ENCODE results near the gene PRKD3. TPM values are rescaled to one million over a fixed set of nuclear protein-coding genes. Genes with fewer than 3 reads are reported as not detected.

Gene PRKD3
- total and polyA plus RNA-seq, 2 of the 13 experiments (the other 11 are each of a cell fraction or from before 2014, with no cell fraction given), result 11.6 to 38.4 TPM

DNA sequence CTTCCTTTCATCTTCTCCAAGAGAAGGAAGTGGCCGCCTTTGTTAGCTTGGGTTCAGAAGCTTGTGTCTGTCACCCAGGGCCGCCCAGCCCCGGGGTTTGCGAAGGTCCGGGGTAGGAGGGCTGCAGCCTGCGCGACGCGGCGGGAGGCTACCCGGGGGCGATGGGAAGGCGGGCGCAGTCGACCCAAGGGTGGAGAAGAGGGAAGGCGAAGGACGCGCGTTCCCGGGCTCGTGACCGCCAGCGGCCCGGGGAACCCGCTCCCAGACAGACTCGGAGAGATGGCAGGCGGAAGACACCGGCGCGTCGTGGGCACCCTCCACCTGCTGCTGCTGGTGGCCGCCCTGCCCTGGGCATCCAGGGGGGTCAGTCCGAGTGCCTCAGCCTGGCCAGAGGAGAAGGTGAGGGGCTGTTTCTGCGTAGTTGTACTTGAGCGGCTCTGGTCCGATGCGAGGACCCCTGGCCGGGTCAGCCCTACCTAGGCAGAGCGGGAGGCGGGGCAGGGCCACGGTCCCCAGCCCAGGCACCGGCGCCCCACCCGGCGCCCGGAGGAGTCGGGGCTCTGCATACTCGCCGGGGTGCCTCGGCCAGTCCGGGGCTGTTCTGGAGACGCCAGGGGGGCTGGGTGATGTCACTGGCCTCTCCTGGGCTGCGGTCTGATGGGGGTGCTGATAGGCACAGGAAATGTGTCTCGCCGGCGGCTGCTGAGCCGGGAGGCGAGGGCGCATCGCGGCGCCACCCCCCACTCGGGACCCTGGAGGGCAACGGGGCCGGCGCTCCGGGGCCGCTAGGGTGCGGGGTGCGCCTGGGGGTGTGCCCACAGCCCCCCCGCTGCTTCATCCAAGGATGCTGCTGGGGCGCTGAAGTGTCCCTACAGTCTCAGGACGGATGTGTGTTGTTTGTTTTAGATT is 20.1 kb upstream of the PRKD3 start, which contains the start of gene QPCT (continued):
- TF ChIP-seq, protein P1, sequence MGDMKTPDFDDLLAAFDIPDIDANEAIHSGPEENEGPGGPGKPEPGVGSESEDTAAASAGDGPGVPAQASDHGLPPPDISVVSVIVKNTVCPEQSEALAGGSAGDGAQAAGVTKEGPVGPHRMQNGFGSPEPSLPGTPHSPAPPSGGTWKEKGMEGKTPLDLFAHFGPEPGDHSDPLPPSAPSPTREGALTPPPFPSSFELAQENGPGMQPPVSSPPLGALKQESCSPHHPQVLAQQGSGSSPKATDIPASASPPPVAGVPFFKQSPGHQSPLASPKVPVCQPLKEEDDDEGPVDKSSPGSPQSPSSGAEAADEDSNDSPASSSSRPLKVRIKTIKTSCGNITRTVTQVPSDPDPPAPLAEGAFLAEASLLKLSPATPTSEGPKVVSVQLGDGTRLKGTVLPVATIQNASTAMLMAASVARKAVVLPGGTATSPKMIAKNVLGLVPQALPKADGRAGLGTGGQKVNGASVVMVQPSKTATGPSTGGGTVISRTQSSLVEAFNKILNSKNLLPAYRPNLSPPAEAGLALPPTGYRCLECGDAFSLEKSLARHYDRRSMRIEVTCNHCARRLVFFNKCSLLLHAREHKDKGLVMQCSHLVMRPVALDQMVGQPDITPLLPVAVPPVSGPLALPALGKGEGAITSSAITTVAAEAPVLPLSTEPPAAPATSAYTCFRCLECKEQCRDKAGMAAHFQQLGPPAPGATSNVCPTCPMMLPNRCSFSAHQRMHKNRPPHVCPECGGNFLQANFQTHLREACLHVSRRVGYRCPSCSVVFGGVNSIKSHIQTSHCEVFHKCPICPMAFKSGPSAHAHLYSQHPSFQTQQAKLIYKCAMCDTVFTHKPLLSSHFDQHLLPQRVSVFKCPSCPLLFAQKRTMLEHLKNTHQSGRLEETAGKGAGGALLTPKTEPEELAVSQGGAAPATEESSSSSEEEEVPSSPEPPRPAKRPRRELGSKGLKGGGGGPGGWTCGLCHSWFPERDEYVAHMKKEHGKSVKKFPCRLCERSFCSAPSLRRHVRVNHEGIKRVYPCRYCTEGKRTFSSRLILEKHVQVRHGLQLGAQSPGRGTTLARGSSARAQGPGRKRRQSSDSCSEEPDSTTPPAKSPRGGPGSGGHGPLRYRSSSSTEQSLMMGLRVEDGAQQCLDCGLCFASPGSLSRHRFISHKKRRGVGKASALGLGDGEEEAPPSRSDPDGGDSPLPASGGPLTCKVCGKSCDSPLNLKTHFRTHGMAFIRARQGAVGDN (CRISPR knock-in tag; IDR thresholded peaks at IDR 0.05), result peak; percentile 67
- no peak for TF ChIP-seq MED1 (CRISPR knock-in tag; IDR thresholded peaks at IDR 0.05)
- TF ChIP-seq ZNF577 (CRISPR knock-in tag; IDR thresholded peaks at IDR 0.05; ENCODE audit: borderline replicate concordance, low read depth), result no peak
- no peak for TF ChIP-seq ZNF17 (CRISPR knock-in tag; IDR thresholded peaks at IDR 0.05)
- no peak for TF ChIP-seq NCOR1 (IDR thresholded peaks at IDR 0.05; ENCODE audit: borderline replicate concordance, low read length)
- no peak for TF ChIP-seq SRY (CRISPR knock-in tag; IDR thresholded peaks at IDR 0.05)
- no peak for TF ChIP-seq ZNF335 (CRISPR knock-in tag; IDR thresholded peaks at IDR 0.05)
- TF ChIP-seq EEA1 (CRISPR knock-in tag; IDR thresholded peaks at IDR 0.05; ENCODE audit: borderline replicate concordance), result no peak
- no peak for TF ChIP-seq ZNF557 (CRISPR knock-in tag; IDR thresholded peaks at IDR 0.05)
- TF ChIP-seq, protein P2, sequence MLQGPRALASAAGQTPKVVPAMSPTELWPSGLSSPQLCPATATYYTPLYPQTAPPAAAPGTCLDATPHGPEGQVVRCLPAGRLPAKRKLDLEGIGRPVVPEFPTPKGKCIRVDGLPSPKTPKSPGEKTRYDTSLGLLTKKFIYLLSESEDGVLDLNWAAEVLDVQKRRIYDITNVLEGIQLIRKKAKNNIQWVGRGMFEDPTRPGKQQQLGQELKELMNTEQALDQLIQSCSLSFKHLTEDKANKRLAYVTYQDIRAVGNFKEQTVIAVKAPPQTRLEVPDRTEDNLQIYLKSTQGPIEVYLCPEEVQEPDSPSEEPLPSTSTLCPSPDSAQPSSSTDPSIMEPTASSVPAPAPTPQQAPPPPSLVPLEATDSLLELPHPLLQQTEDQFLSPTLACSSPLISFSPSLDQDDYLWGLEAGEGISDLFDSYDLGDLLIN (CRISPR knock-in tag; IDR thresholded peaks at IDR 0.05; ENCODE audit: borderline replicate concordance), result no peak
- TF ChIP-seq EHMT2 (IDR thresholded peaks at IDR 0.05; ENCODE audit: borderline replicate concordance, low read depth, low read length), result no peak
